Karpas-422 (cell line): Measurements from ENCODE around the gene UACA. TPM values are rescaled to one million over a fixed set of nuclear protein-coding genes. Genes with fewer than 3 reads are reported as not detected.
"Not testable (repeated sequence)": the region's sequence is repeated elsewhere in the genome, so short reads cannot be mapped to it uniquely, and the experiment has no call there.

ENCODE experiments used
- DNase-seq: peaks from one replicate; pipeline ENCODE4 v3.0.0-alpha.2; 2015
- H2AFZ ChIP-seq: fragments of 200-600 bp; sonication (generic); 2 replicates; pipeline ENCODE4 v1.6.1; 2014; ENCODE audit warnings: antibody characterized with exemption, low read length, mixed read lengths
- H3K27ac ChIP-seq: fragments of 200-600 bp; sonication (generic); 2 replicates; pipeline ENCODE4 v1.5.1; 2014; ENCODE audit warnings: mild to moderate bottlenecking, low read length, moderate library complexity
- H3K27me3 ChIP-seq: fragments of 200-600 bp; sonication (generic); 2 replicates; pipeline ENCODE4 v1.6.1; 2014; ENCODE audit warnings: low read length, mixed read lengths
- H3K36me3 ChIP-seq: fragments of 200-600 bp; sonication (generic); 2 replicates; pipeline ENCODE4 v1.6.1; 2014; ENCODE audit warnings: low read length, mixed read lengths; ENCODE audit not compliant: insufficient read depth
- H3K4me1 ChIP-seq: fragments of 200-600 bp; sonication (generic); 2 replicates; pipeline ENCODE4 v1.6.1; 2014; ENCODE audit warnings: mild to moderate bottlenecking, low read length, mixed read lengths
- H3K4me2 ChIP-seq: fragments of 200-600 bp; sonication (generic); 2 replicates; pipeline ENCODE4 v1.6.1; 2014; ENCODE audit warnings: low read length, low read depth, mild to moderate bottlenecking; ENCODE audit not compliant: poor library complexity, severe bottlenecking
- H3K4me3 ChIP-seq: fragments of 200-600 bp; sonication (generic); 2 replicates; pipeline ENCODE4 v1.5.1; 2014; ENCODE audit warnings: mild to moderate bottlenecking, antibody characterized with exemption, low read length, mixed read lengths
- H3K79me2 ChIP-seq: fragments of 200-600 bp; sonication (generic); 2 replicates; pipeline ENCODE4 v1.6.1; 2014; ENCODE audit warnings: mild to moderate bottlenecking, low read length, mixed read lengths
- H3K9ac ChIP-seq: fragments of 200-600 bp; sonication (generic); 2 replicates; pipeline ENCODE4 v1.6.0; 2014; ENCODE audit warnings: low read length
- H3K9me2 ChIP-seq: fragments of 200-600 bp; sonication (generic), shearing (Covaris generic); replicated peaks from 2 replicates; pipeline ENCODE4 v1.6.0; 2014; ENCODE audit warnings: mild to moderate bottlenecking, low read length, moderate library complexity; ENCODE audit not compliant: insufficient read depth
- H3K9me3 ChIP-seq: fragments of 300-700, 200-600 bp; sonication (generic); 2 replicates; pipeline ENCODE4 v1.6.1; 2014; ENCODE audit warnings: low read length, mixed read lengths
- H4K20me1 ChIP-seq: fragments of 200-600 bp; sonication (generic); 2 replicates; pipeline ENCODE4 v1.6.1; 2014; ENCODE audit warnings: mild to moderate bottlenecking, antibody characterized with exemption, low read length, low read depth; ENCODE audit not compliant: insufficient read depth
- total RNA-seq: library from RNA; depleted of rRNA; stranded (reverse); fragments of >200 nt; shearing (Covaris generic); gene quantifications from 2 replicates; pipeline ENCODE4 v1.2.3, GENCODE V29; 2014; ENCODE audit warnings: low replicate concordance; rRNA removed

UACA gene, protein sequence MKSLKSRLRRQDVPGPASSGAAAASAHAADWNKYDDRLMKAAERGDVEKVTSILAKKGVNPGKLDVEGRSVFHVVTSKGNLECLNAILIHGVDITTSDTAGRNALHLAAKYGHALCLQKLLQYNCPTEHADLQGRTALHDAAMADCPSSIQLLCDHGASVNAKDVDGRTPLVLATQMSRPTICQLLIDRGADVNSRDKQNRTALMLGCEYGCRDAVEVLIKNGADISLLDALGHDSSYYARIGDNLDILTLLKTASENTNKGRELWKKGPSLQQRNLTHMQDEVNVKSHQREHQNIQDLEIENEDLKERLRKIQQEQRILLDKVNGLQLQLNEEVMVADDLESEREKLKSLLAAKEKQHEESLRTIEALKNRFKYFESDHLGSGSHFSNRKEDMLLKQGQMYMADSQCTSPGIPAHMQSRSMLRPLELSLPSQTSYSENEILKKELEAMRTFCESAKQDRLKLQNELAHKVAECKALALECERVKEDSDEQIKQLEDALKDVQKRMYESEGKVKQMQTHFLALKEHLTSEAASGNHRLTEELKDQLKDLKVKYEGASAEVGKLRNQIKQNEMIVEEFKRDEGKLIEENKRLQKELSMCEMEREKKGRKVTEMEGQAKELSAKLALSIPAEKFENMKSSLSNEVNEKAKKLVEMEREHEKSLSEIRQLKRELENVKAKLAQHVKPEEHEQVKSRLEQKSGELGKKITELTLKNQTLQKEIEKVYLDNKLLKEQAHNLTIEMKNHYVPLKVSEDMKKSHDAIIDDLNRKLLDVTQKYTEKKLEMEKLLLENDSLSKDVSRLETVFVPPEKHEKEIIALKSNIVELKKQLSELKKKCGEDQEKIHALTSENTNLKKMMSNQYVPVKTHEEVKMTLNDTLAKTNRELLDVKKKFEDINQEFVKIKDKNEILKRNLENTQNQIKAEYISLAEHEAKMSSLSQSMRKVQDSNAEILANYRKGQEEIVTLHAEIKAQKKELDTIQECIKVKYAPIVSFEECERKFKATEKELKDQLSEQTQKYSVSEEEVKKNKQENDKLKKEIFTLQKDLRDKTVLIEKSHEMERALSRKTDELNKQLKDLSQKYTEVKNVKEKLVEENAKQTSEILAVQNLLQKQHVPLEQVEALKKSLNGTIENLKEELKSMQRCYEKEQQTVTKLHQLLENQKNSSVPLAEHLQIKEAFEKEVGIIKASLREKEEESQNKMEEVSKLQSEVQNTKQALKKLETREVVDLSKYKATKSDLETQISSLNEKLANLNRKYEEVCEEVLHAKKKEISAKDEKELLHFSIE (N-terminal part only)
- not detected in 2 replicates for total RNA-seq

DNA sequence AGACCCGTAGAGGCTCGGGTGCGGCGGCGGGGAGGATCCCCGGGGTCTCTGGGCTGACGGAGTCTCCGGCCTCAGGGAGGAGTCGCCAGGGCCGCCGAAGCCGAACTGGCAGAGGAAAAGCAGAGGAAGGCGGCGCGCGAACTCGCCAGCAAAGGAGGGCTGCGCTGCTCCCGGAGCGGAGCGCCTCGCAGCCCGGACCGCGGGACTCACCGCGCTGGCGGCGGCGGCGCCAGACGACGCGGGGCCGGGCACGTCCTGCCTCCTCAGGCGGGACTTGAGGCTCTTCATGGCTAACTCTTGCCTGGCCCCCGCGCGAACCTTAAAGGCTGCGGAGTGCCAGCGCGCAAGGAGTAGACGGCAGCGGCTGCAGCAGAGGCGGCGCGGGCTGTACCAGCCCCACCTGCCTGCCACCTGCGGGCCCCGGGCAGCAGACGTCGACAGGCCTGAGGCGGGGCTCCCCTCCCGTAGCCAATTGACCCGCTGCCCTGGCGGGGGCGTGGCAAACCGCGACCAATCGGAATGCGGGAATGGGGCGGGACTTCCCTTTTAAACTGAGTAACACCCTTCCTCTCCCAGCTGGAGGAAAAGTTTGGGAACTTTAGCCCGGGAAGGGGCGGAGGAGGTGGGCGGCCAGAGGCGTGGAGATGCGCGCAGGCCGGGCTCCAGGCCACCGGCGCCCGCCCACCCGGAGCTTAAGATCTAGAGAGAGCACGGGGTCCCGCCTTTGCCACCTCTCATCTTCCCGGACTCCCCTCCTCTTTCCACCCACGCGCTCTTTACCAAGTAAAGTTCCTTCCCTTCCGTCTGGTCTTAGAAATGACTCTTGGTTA lies at the start of gene UACA:
TSS of gene UACA (minus strand) at position 439 of the 830 bp plus-strand sequence. CDS start at position 288, 151 bp downstream.
- no peak within 1 kb of the TSS for H2AFZ ChIP-seq
- H3K36me3 ChIP-seq, result no peaks in the 10 kb centered on the region
- H4K20me1 ChIP-seq, result no peaks in the 10 kb centered on the region
- no peaks in the 10 kb centered on the region for H3K9me2 ChIP-seq
- no peaks in the 10 kb centered on the region for H3K79me2 ChIP-seq
- no peak within 1 kb of the TSS for H3K4me3 ChIP-seq
- H3K4me1 ChIP-seq, result no peaks in the 10 kb centered on the region
- no peak for DNase-seq
- H3K27me3 ChIP-seq, result no peaks in the 10 kb centered on the region
- H3K9me3 ChIP-seq, result no peaks in the 10 kb centered on the region
- no peak within 1 kb of the TSS for H3K9ac ChIP-seq
- no peak within 1 kb of the TSS for H3K27ac ChIP-seq
- H3K4me2 ChIP-seq, result no peak within 1 kb of the TSS

DNA sequence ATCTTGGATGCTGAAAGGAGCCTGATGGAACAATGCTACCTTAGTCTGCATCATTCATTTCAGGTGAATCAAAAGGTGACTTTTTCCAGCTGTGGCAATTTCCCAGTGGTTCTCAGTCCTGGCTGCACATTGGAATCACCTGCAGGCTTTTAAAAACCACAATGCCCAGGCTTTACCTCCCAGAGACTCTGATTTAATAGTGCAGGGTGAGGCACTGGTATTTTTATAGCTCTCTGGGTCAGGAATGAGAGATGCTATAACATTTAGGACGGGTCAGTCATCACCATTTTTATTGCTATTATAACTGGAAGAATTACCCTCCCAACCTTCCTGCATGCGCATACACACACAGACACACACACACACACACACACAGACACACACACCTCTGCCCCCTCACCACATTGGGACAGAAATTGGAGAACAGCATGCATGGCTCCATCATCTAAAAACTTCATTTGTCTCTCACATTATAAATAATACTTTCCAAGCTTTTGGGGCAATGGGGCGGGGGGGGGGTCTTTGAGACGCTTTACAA lies 49.5 kb upstream of the UACA start:
- Histone ChIP-seq H2AFZ (no peak overlapping the region), H4K20me1 (no peaks in the 10 kb centered on the region), H3K36me3 (no peaks in the 10 kb centered on the region), H3K4me2 (no peak overlapping the region), H3K9me2 (no peaks in the 10 kb centered on the region), H3K27ac (no peak overlapping the region), H3K9me3 (no peaks in the 10 kb centered on the region), H3K79me2 (no peaks in the 10 kb centered on the region), H3K4me3 (no peak overlapping the region), H3K27me3 (no peaks in the 10 kb centered on the region), H3K4me1 (no peaks in the 10 kb centered on the region), H3K9ac (no peak overlapping the region)
- DNase-seq, result no peak

DNA sequence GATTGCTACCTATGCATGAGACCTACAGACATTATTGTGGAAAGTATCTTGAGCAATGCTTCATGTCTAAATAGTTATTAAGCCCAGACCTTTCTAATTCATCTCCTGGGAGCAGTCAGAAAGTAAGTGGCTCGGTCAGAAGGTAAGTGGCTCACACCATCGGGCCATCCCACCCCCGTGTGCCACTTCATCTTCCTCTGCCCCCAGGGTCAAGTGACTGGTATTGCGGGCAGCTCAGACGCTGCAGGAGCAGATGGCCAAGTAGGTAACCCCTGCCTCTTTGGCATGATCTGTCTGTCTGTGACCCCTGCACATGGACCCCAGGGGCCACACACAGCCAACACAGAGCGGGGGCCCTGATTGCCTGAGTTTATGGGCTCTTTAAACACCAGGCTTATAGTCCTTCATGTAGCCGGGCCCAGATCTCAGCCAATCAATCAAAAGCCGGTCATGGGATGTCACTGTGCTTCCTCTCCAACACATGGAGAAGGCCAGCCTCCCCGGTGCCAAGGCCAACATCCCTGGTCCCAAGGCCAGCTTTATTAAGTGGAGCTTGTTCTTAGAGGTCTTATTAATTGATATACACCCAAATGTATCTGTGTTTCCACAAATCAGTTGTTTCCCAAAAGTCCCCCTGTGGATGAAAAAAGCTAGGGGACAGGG lies 47.7 kb upstream of the UACA start:
- no peak overlapping the region for H3K4me3 ChIP-seq
- H3K36me3 ChIP-seq, result no peaks in the 10 kb centered on the region
- H3K9ac ChIP-seq, result no peak overlapping the region
- H3K4me1 ChIP-seq, result peaks cover 7% of the 10 kb centered on the region; the same call in 1 of the 2 replicates
- no peaks in the 10 kb centered on the region for H4K20me1 ChIP-seq
- no peak overlapping the region for H3K27ac ChIP-seq
- no peaks in the 10 kb centered on the region for H3K27me3 ChIP-seq
- H3K4me2 ChIP-seq, result no peak overlapping the region
- no peaks in the 10 kb centered on the region for H3K79me2 ChIP-seq
- H3K9me2 ChIP-seq, result no peaks in the 10 kb centered on the region
- DNase-seq, result no peak
- H3K9me3 ChIP-seq, result no peaks in the 10 kb centered on the region
- H2AFZ ChIP-seq, result no peak overlapping the region

DNA sequence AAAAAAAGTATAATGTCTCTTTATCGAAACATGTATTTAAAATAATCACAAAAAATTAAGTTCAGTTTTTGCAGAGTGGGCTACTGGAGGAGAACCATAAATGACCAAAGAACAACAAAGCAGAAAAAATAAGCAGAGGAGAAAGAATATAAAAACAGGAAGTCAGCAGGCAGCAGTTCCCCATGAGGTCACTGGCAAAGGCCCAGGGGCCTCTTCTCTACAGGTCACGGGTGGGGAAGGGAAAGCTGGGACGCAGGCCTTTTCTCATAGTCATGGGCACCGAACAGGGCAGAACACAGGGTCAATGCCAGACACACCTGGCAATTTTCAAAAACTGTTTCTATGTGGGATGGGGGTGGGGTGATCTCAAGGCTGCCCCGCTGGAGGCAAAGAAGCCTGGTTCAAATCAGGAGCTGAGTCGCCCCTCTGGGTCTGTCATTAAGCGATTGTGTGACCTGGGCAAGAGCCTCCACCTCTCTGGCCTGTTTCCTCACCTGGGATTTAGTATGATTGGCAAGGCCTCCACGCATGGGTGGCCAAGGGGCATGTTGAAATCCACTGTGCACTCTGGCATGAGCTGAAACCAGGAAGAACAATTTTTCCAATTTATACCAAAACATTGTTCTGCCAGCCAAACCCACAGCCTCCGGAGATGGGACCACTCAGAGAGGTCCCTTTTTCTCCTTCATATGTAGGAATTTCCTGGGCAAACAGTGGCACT lies 43.8 kb upstream of the UACA start:
- H3K9me3 ChIP-seq, result no peaks in the 10 kb centered on the region
- H3K9me2 ChIP-seq, result no peaks in the 10 kb centered on the region
- no peaks in the 10 kb centered on the region for H3K36me3 ChIP-seq
- H3K79me2 ChIP-seq, result no peaks in the 10 kb centered on the region
- H4K20me1 ChIP-seq, result no peaks in the 10 kb centered on the region
- no peak overlapping the region for H2AFZ ChIP-seq
- no peak overlapping the region for H3K27ac ChIP-seq
- H3K27me3 ChIP-seq, result no peaks in the 10 kb centered on the region
- H3K4me1 ChIP-seq, result peaks cover 7% of the 10 kb centered on the region; the same call in 1 of the 2 replicates
- DNase-seq, result no peak
- no peak overlapping the region for H3K4me2 ChIP-seq
- no peak overlapping the region for H3K9ac ChIP-seq
- H3K4me3 ChIP-seq, result no peak overlapping the region

DNA sequence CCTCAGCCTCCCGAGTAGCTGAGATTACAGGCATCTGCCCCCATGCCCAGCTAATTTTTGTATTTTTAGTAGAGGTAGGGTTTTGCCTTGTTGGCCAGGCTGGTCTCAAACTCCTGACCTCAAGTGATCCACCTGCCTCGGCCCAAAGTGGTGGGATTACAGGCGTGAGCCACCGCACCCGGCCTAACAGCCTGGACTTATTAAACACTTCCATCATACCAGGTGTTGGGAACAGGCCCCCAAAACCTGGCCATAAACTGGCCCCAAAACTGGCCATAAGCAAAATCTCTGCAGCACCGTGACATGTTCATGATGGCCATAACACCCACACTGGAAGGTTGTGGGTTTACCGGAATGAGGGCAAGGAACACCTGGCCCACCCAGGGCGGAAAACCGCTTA lies 41.0 kb upstream of the UACA start:
- not testable (repeated sequence) for H2AFZ ChIP-seq, H3K27ac ChIP-seq, H3K9ac ChIP-seq, H3K79me2 ChIP-seq, H3K4me1 ChIP-seq, H3K4me2 ChIP-seq, H3K36me3 ChIP-seq, H3K9me2 ChIP-seq, H3K27me3 ChIP-seq, DNase-seq, H3K4me3 ChIP-seq, H3K9me3 ChIP-seq, H4K20me1 ChIP-seq

DNA sequence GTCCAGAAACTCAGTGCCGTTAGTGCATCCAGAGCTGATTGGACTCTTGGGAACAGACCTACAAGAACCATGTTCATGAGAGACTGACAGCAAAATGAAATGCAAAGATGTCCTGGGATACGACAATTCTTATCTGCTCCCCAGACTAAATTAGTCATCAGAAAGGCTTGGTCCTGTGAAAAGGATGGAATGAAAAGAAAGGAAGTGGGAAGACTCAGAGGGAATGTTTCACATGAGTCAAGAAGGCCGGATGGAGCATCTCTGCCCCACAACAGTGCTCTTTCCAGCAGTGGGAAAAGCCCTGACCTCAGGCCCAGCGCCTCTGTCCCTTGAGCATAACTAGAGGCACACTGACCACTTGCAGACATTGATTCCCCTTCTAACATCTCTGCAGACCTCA lies 39.3 kb upstream of the UACA start:
- Histone ChIP-seq H4K20me1 (no peaks in the 10 kb centered on the region), H3K36me3 (no peaks in the 10 kb centered on the region), H3K27me3 (no peaks in the 10 kb centered on the region), H3K9ac (no peak overlapping the region), H3K4me1 (peaks cover 7% of the 10 kb centered on the region; the same call in 1 of the 2 replicates), H3K9me2 (no peaks in the 10 kb centered on the region), H3K9me3 (no peaks in the 10 kb centered on the region), H2AFZ (no peak overlapping the region), H3K79me2 (no peaks in the 10 kb centered on the region), H3K4me2 (no peak overlapping the region), H3K27ac (no peak overlapping the region), H3K4me3 (no peak overlapping the region)
- no peak for DNase-seq
